ENCODE measurements around the gene GIGYF2.

- TF ChIP-seq RFX5 (IDR thresholded peaks at IDR 0.05; ENCODE audit: low read length): no peak
- no peak for TF ChIP-seq EZH2phosphoT487 (IDR thresholded peaks at IDR 0.05; ENCODE audit: borderline replicate concordance, low read depth)
- no peak for TF ChIP-seq SIN3A (IDR thresholded peaks at IDR 0.05; ENCODE audit: borderline replicate concordance, low read depth, low read length)
Observed at GRCh38 chr2:232723027-232723426, 25.9 kb downstream of the GIGYF2 start.
